GM23338 (cell line): ENCODE measurements around the gene PGLYRP4. TPM values are rescaled to one million over a fixed set of nuclear protein-coding genes. Genes with fewer than 3 reads are reported as not detected.

Source experiments
- ATAC-seq: fragments of 200-7000 bp; cut with Tn5 transposase; 3 replicates; pipeline ENCODE4 v1.9.1; 2020
- DNase-seq: peaks from one replicate; pipeline ENCODE4 v3.0.0-alpha.2; 2015; ENCODE audit warnings: low spot score
- H2AFZ ChIP-seq: fragments of 200-600 bp; sonication (generic); 2 replicates; pipeline ENCODE4 v1.8.0; 2016; ENCODE audit warnings: antibody characterized with exemption, mild to moderate bottlenecking, moderate library complexity
- H3F3A ChIP-seq: fragments of 200-600 bp; sonication (generic); replicated peaks from 2 replicates; pipeline ENCODE4 v1.8.0; 2017; ENCODE audit warnings: antibody characterized with exemption, mixed run types, low read depth
- H3K27ac ChIP-seq: fragments of 200-600 bp; sonication (generic); 2 replicates; pipeline ENCODE4 v1.6.1; 2016; ENCODE audit warnings: low read depth
- H3K27me3 ChIP-seq: fragments of 200-600 bp; sonication (generic); 2 replicates; pipeline ENCODE4 v1.8.0; 2016; ENCODE audit warnings: mild to moderate bottlenecking, mixed run types, moderate library complexity; ENCODE audit not compliant: insufficient read depth
- H3K36me3 ChIP-seq: fragments of 200-600 bp; sonication (generic); 2 replicates; pipeline ENCODE4 v1.8.0; 2016; ENCODE audit warnings: mild to moderate bottlenecking; ENCODE audit not compliant: insufficient read depth
- H3K4me1 ChIP-seq: fragments of 200-600 bp; sonication (generic); 2 replicates; pipeline ENCODE4 v1.8.0; 2016; ENCODE audit warnings: mild to moderate bottlenecking, moderate library complexity; ENCODE audit not compliant: insufficient read depth
- H3K4me2 ChIP-seq: fragments of 200-600 bp; sonication (generic); 2 replicates; pipeline ENCODE4 v1.7.1; 2017; ENCODE audit warnings: mixed run types
- H3K4me3 ChIP-seq: fragments of 200-600 bp; sonication (generic); 2 replicates; pipeline ENCODE4 v1.6.1; 2016; ENCODE audit warnings: mixed run types
- H3K79me2 ChIP-seq: fragments of 200-600 bp; sonication (generic); replicated peaks from 2 replicates; pipeline ENCODE4 v1.8.0; 2017; ENCODE audit warnings: mild to moderate bottlenecking; ENCODE audit not compliant: insufficient read depth
- H3K9me2 ChIP-seq: fragments of 200-600 bp; sonication (generic); 2 replicates; pipeline ENCODE4 v1.8.0; 2017; ENCODE audit not compliant: insufficient read depth
- H4K20me1 ChIP-seq: fragments of 200-600 bp; sonication (generic); replicated peaks from 2 replicates; pipeline ENCODE4 v1.8.0; 2017; ENCODE audit warnings: mild to moderate bottlenecking; ENCODE audit not compliant: insufficient read depth
- H3K27ac Mint-ChIP-seq: 2 replicates; pipeline ENCODE4 v1.8.0; 2020; ENCODE audit warnings: inconsistent platforms, mild to moderate bottlenecking, moderate library complexity, mixed read lengths
- H3K27me3 Mint-ChIP-seq: 3 replicates; pipeline ENCODE4 v1.8.0; 2022; ENCODE audit warnings: low read depth, mild to moderate bottlenecking, moderate library complexity, mixed read lengths, inconsistent platforms; ENCODE audit not compliant: insufficient read depth, poor library complexity
- H3K36me3 Mint-ChIP-seq: 3 replicates; pipeline ENCODE4 v1.8.0; 2021; ENCODE audit warnings: low read depth, mild to moderate bottlenecking, inconsistent platforms, moderate library complexity, mixed read lengths
- H3K4me1 Mint-ChIP-seq: 3 replicates; pipeline ENCODE4 v1.8.0; 2020; ENCODE audit warnings: mild to moderate bottlenecking, inconsistent platforms, mixed read lengths
- H3K4me3 Mint-ChIP-seq: 3 replicates; pipeline ENCODE4 v1.8.0; 2021; ENCODE audit warnings: moderate library complexity, mild to moderate bottlenecking, inconsistent platforms, mixed read lengths
- H3K9me3 Mint-ChIP-seq: 3 replicates; pipeline ENCODE4 v1.8.0; 2020; ENCODE audit warnings: moderate library complexity, mild to moderate bottlenecking, inconsistent platforms, mixed read lengths
- CREB1 ChIP-seq: fragments of 250-450 bp; sonication (Bioruptor Pico); IDR thresholded peaks from 2 replicates; pipeline ENCODE4 v1.5.0; 2020; ENCODE audit warnings: low read depth, mild to moderate bottlenecking, moderate library complexity
- CTCF ChIP-seq, 2 experiments: fragments of 200-600 bp in 1 of 2; sonication (generic) in 1 of 2; conservative IDR thresholded peaks; 2 replicates each; pipeline versions ENCODE4 v1.5.1 to v1.6.1; 2016 to 2017; ENCODE audit warnings: antibody characterized with exemption in 2 of 2, low read depth in 2 of 2, mild to moderate bottlenecking in 2 of 2, moderate library complexity in 1 of 2
- EZH2 ChIP-seq: fragments of 200-600 bp; sonication (generic); IDR thresholded peaks from one replicate; pipeline ENCODE4 v1.8.0; 2017; ENCODE audit warnings: antibody characterized with exemption, mild to moderate bottlenecking, low read depth; ENCODE audit not compliant: unreplicated experiment
- EZH2phosphoT487 ChIP-seq: fragments of 200-600 bp; sonication (generic); IDR thresholded peaks from one replicate; pipeline ENCODE4 v1.8.1; 2018; ENCODE audit warnings: antibody characterized with exemption; ENCODE audit not compliant: unreplicated experiment
- JUNB ChIP-seq: IDR thresholded peaks from one replicate; pipeline ENCODE4 v1.6.1; 2016; ENCODE audit warnings: antibody characterized with exemption; ENCODE audit not compliant: unreplicated experiment
- REST ChIP-seq: IDR thresholded peaks from one replicate; pipeline ENCODE4 v1.6.1; 2018; ENCODE audit warnings: antibody characterized with exemption; ENCODE audit not compliant: unreplicated experiment
- polyA plus RNA-seq: library from polyadenylated mRNA; unstranded; fragments of >200 nt; fragmentation: Nextera tagmentation; extraction: Ambion mirVana; gene quantifications from 2 replicates; pipeline ENCODE4 v1.2.1, GENCODE V29; 2016
- total RNA-seq: library from RNA; depleted of rRNA; stranded (reverse); fragments of >200 nt; shearing (Covaris generic); gene quantifications from 2 replicates; pipeline ENCODE4 v1.2.3, GENCODE V29; 2014

PGLYRP4 gene
- total and polyA plus RNA-seq, 2 experiments from 2014 or later: not detected

GRCh38 chr1:153353226-153353947 lies 4.7 kb upstream of the PGLYRP4 start:
- Mint-ChIP-seq H3K9me3 (no peaks in the 10 kb centered on the region), H3K27ac (no peak overlapping the region), H3K36me3 (no peaks in the 10 kb centered on the region), H3K4me3 (no peak overlapping the region), H3K4me1 (peaks cover 8% of the 10 kb centered on the region; the same call in 1 of the 3 replicates), H3K27me3 (peaks cover 8% of the 10 kb centered on the region)
- H2AFZ ChIP-seq: peak overlapping the region; percentile 66; the same call in 1 of the 2 replicates
- H3K4me1 ChIP-seq: no peaks in the 10 kb centered on the region
- H3K27ac ChIP-seq: no peak overlapping the region
- H3K36me3 ChIP-seq: no peaks in the 10 kb centered on the region
- H3K4me3 ChIP-seq: no peak overlapping the region
- no peaks in the 10 kb centered on the region for H4K20me1 ChIP-seq
- H3F3A ChIP-seq: no peaks in the 10 kb centered on the region
- H3K4me2 ChIP-seq: no peak overlapping the region
- ATAC-seq (peak; percentile 83), DNase-seq (peak; percentile 68)
- no peaks in the 10 kb centered on the region for H3K27me3 ChIP-seq
- TF ChIP-seq EZH2phosphoT487: no peak
- TF ChIP-seq REST: no peak
- no peak for TF ChIP-seq EZH2
- no peak for TF ChIP-seq JUNB
- TF ChIP-seq CTCF (conservative IDR thresholded peaks at IDR 0.05; ENCODE audit: low read depth in 2 of 2): peak; percentile 54 to 81
- no peaks in the 10 kb centered on the region for H3K9me2 ChIP-seq
- no peaks in the 10 kb centered on the region for H3K79me2 ChIP-seq

DNA sequence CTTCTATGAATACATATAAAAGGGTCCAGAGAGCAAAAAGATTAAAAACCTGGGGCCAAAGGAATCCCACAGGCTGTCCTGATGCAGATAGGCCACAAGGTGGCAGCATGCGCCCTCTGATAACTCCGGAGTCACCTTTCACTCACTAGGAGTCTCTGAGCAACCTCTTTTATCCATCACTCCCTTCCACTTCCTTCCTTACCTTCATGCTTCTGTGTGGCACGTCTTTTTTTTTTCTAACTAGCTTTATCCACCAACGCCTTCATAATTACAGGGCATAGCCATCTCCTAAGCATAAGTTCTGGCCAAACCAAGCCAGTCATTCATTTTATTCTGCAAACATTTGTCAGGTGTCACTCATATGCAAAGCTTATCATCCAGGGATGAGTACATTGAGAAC lies 3.9 kb upstream of the PGLYRP4 start:
- H3K36me3 ChIP-seq: no peaks in the 10 kb centered on the region
- H3K4me2 ChIP-seq: no peak overlapping the region
- DNase-seq: peak; percentile 84
- no peak overlapping the region for H3K27ac ChIP-seq
- H3K27me3 ChIP-seq: no peaks in the 10 kb centered on the region
- no peaks in the 10 kb centered on the region for H3K79me2 ChIP-seq
- Mint-ChIP-seq H3K9me3 (no peaks in the 10 kb centered on the region), H3K4me1 (0 out of 3 replicates have a peak, but pooled peaks cover 3% of the 10 kb centered on the region), H3K36me3 (no peaks in the 10 kb centered on the region), H3K27ac (no peak overlapping the region), H3K4me3 (no peak overlapping the region), H3K27me3 (peaks cover 6% of the 10 kb centered on the region)
- no peak overlapping the region for H2AFZ ChIP-seq
- H3K4me1 ChIP-seq: no peaks in the 10 kb centered on the region
- TF ChIP-seq CREB1 (CRISPR knock-in tag): no peak
- TF ChIP-seq CTCF (conservative IDR thresholded peaks at IDR 0.05; ENCODE audit: low read depth in 2 of 2): peak; percentile 90 to 92
- no peaks in the 10 kb centered on the region for H3F3A ChIP-seq
- no peaks in the 10 kb centered on the region for H3K9me2 ChIP-seq
- H3K4me3 ChIP-seq: no peak overlapping the region
- no peaks in the 10 kb centered on the region for H4K20me1 ChIP-seq
- ATAC-seq: peak; percentile 46
